ENCODE measurements around the gene BANF1.

The BANF1 gene

GRCh38 chr11:66020212-66020611, 17.9 kb downstream of the BANF1 start:
- no peak for TF ChIP-seq REST (IDR thresholded peaks at IDR 0.05; ENCODE audit: low read depth)
- no peak for TF ChIP-seq TEAD4 (IDR thresholded peaks at IDR 0.05)
- no peak for TF ChIP-seq NFIC (IDR thresholded peaks at IDR 0.05)
- TF ChIP-seq, protein P1, sequence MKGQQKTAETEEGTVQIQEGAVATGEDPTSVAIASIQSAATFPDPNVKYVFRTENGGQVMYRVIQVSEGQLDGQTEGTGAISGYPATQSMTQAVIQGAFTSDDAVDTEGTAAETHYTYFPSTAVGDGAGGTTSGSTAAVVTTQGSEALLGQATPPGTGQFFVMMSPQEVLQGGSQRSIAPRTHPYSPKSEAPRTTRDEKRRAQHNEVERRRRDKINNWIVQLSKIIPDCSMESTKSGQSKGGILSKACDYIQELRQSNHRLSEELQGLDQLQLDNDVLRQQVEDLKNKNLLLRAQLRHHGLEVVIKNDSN (IDR thresholded peaks at IDR 0.05), result no peak
- TF ChIP-seq CEBPB (IDR thresholded peaks at IDR 0.05), result no peak
- TF ChIP-seq FOXM1 (IDR thresholded peaks at IDR 0.05; ENCODE audit: borderline replicate concordance, low read depth), result no peak
- TF ChIP-seq TAF1 (IDR thresholded peaks at IDR 0.05; ENCODE audit: low read depth), result no peak
- TF ChIP-seq CREB1 (IDR thresholded peaks at IDR 0.05; ENCODE audit: low read depth), result no peak
- no peak for TF ChIP-seq MAX (IDR thresholded peaks at IDR 0.05)
- TF ChIP-seq TCF12 (IDR thresholded peaks at IDR 0.05; ENCODE audit: low read depth), result no peak
- no peak for TF ChIP-seq EGR1 (IDR thresholded peaks at IDR 0.05)
- TF ChIP-seq EP300 (IDR thresholded peaks at IDR 0.05; ENCODE audit: borderline replicate concordance), result no peak

- no peak for TF ChIP-seq TAF1 (IDR thresholded peaks at IDR 0.05; ENCODE audit: low read depth)
These were observed 18.5 kb downstream of the BANF1 start for GRCh38 chr11:66020618-66021357.

DNA sequence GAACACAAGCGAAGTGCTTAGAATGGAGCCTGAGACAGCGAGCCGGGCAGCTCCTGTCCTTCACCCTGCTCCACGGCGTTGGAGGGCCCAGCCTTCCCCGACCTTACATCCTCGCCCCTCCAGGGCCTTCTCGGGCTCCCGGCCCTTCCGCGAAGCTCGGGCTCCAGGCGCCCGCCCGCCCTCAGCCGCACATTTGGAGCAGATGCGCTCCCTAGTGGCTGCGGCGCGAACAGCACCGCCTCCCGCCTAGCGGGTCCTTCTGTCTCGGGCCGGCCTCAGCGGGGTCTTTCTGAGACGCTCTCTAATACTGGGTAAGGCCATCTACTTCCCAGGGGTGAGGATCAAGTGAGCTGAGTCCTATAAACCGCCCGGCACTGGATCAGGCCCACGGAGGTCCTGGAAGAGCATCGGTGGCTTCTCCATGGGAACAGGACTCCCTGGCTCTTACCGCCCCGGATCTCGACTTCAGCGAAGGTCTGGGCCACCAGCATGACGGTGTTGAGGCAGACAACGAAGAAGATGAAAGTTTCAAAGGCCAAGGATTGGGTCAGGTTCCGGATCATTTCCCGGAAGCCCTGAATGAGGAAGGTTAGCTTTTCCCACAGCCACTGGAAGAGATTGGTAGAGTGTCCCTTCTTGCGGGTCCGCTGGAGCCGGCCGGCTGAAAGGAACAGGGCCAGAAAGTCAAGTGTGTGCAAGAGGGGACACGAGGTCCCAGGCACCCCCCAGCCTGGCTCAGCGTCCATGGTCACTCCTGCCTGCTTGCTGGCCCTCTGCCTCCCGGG, 20.3 kb downstream of the BANF1 start:
- TF ChIP-seq CEBPB (IDR thresholded peaks at IDR 0.05) (no peak), MAX (IDR thresholded peaks at IDR 0.05) (peak; percentile 63), RAD21 (IDR thresholded peaks at IDR 0.05; ENCODE audit: low read depth) (peak; percentile 88), TAF1 (IDR thresholded peaks at IDR 0.05; ENCODE audit: low read depth) (no peak)

DNA sequence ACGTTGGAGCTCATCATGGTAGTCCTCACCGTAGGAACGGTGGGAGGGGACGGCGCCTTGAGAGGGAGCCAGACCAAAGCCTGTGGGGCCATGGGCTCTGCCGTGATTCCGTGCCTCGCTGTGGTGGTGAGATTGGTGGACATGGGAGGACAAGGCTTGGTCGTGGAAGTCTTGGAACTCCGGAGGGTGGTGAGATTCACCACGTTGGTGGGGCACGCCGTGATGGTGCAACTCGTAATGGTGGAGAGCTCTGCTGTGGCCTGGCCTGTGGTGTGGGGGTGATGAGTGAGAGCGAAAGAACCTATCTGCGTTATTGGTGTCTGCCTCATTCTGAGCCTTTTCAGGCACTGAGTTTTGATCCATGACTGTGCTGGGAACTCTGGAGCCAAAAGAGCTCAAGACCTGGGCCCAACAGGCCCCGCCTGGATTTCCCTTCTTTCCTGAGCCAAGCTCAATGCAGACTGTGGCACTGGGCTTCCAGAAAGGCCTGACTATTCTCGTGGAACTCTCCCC, 23.8 kb downstream of the BANF1 start, which contains the start of gene CATSPER1:
CATSPER1 (minus strand) TSS at position 463 of the 513 bp plus-strand sequence; CDS start at position 363, 100 bp downstream.
- TF ChIP-seq TCF12 (IDR thresholded peaks at IDR 0.05; ENCODE audit: low read depth) (no peak), REST (IDR thresholded peaks at IDR 0.05; ENCODE audit: low read depth) (no peak), TEAD4 (IDR thresholded peaks at IDR 0.05) (no peak), YY1 (IDR thresholded peaks at IDR 0.05; ENCODE audit: low read depth) (no peak), CEBPB (IDR thresholded peaks at IDR 0.05) (no peak), RAD21 (IDR thresholded peaks at IDR 0.05; ENCODE audit: low read depth) (no peak), MAX (IDR thresholded peaks at IDR 0.05) (no peak), EGR1 (IDR thresholded peaks at IDR 0.05) (no peak), NFIC (IDR thresholded peaks at IDR 0.05) (no peak), CREB1 (IDR thresholded peaks at IDR 0.05; ENCODE audit: low read depth) (no peak), TAF1 (IDR thresholded peaks at IDR 0.05; ENCODE audit: low read depth) (no peak), ZBTB7A (IDR thresholded peaks at IDR 0.05; ENCODE audit: low read depth) (no peak), FOXM1 (IDR thresholded peaks at IDR 0.05; ENCODE audit: borderline replicate concordance, low read depth) (no peak)
- TF ChIP-seq, protein P1 (IDR thresholded peaks at IDR 0.05), result no peak

DNA sequence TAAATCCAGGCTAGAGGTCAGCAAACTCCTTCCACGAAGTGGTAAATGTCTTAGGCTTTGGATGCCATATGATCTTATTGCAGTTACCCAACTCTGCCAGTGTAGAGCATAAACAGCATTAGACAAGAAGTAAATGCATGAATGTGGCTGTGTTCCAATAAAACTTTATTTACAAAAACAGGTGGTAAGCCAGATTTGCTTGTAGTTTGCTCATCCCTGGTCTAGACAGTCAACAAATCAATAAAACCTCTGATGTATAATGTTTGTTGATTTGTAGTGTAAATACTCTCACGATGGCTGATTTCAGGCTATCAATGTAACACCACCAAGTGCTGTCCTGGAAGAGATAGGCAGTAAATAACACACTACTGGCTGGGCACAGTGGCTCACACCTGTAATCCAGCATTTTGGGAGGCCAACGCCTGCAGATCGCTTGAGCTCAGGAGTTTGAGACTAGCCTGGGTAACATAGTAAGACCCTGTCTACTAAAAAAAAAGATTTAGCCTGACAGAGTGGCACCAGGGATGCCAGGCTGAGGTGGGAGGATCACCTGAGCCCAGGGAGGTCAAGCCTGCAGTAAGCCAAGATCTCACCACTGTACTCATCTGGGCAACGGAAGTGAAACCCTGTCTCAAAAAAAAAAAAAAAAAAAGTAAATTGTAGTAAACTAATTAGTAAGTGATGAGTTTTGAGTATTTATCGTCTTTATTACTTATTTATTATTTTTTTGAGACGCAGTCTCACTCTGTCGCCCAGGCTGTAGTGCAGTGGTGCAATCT, 30.8 kb downstream of the BANF1 start:
- TF ChIP-seq MAX (IDR thresholded peaks at IDR 0.05) (no peak), CEBPB (IDR thresholded peaks at IDR 0.05) (no peak), EGR1 (IDR thresholded peaks at IDR 0.05) (no peak), TAF1 (IDR thresholded peaks at IDR 0.05; ENCODE audit: low read depth) (no peak)
